HG02970 (cell line): Measurements from ENCODE around the gene ZFP36.

ENCODE experiments used
- ATAC-seq: cut with Tn5 transposase; IDR thresholded peaks from one replicate; pipeline ENCODE4 v1.9.1; 2021; ENCODE audit warnings: mild to moderate bottlenecking, moderate library complexity, moderate number of reproducible peaks; ENCODE audit not compliant: unreplicated experiment, low FRiP score

Gene ZFP36

DNA sequence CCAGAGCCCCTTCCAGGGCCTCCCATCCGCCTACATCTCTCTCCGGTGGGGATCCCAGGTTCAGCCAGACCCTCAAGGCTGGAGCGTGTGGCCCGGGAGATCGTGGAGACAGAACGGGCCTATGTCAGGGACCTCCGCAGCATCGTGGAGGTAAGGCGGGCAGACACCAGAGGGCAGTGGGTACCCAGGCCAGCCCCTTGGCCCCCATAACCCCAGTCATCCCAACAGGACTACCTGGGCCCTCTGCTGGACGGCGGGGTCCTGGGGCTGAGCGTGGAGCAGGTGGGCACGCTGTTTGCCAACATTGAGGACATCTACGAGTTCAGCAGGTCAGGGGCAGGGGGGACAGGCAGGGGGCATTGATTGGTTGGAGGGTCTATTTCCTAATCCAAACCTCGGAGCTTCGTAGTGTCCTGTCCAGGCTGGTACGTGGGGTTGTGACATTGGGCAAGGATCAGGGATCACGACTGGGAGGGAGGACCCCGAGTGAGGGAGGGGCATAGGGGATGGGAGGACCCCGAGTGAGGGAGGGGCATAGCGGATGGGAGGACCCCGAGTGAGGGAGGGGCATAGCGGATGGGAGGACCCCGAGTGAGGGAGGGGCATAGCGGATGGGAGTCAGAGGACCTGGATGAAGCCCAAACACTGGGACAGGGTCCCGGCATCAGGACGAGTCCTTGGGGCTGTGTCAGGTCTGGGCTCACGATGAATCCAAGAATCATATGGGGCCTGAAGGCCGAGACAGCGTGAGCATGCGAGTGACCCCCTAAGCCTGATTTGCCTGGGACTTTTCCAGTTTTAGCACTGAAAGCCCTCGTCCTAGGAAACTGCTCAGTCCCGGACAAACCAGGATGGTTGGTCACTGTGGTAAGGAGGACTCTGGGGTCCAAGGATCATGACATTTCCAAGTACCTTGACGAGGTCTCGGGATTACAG is 8.7 kb downstream of the ZFP36 start:
- ATAC-seq = no peak

DNA sequence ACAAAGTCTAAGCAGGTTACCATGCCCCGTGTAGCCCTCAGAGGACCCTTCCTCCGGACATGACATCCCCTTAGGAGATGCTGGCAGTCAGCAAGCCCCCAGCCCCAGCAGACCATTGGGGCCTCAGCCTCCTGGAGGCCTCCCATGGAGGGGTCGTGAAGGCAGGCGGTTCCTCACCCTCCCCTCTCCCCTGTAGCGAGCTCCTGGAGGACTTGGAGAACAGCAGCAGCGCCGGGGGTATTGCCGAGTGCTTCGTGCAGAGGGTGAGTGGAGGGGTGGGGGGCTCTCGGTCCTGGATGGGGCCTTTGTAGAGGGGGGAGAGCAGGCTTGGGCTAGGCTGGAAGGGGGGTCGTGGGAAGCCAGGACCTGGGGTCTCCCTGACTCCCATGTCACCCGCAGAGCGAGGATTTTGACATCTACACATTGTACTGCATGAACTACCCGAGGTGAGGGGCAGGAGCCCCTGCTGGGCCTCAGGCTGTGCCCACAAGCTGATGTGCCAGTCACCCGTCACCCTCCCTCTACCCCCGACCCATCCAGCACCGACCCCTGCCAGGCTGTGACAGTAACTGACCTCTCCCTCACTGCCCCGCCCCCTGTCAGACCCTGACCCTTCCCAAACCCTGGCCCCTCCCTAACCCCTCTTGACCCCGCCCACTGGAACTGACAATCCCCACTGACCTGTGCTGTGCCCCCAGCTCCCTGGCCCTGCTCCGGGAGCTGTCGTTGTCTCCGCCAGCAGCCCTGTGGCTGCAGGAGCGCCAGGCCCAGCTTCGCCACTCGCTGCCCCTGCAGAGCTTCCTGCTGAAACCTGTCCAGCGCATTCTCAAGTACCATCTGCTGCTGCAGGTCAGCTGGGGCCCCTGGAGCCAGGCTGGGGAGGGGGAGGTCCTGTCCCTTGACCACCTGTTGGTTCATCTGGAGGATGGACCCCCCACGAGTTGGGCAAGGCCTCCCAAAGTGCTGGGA is 9.8 kb downstream of the ZFP36 start:
- no peak for ATAC-seq

DNA sequence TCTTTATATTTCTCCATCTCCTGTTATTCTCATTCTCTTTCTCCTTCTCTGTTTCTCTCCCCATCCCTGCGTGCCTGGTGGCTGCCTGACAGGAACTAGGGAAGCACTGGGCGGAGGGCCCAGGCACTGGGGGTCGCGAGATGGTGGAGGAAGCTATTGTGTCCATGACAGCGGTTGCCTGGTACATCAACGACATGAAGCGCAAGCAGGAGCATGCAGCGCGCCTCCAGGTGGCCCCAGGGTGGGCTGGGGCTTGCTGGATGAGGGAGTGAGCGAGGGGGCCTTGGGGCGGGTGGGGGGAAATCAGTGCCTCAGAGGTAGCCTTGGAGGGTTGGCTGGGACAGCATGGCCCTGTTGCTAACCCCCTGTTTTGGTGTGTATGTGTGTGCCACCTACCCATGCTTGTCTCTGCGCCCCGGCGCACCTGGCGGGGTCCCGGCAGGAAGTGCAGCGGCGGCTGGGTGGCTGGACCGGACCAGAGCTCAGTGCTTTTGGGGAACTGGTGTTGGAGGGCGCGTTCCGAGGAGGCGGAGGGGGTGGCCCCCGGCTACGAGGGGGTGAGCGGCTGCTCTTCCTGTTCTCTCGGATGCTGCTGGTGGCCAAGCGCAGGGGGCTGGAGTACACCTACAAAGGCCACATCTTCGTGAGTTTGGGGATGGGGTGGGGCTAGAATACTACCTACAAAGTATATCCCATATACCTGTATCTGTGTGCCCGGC is 11.0 kb downstream of the ZFP36 start:
- ATAC-seq = no peak

DNA sequence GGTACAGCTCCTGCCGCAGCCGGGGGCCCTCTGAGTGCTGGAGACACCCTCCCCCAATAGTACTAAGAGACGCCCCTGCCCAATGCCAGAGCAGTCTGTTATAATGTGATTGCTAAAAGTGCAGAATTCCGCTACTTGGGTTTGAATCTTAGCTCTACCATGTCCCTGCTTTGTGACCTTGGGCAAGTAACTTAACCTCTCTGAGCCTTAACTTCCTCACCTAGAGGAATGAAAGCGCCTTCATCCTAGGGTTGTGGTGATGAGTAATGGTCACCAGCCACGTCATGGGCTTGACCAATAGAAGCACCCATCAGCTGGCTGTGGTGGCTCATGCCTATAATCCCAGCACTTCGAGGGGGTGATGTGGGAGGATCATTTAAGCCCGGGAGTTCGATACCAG is 12.4 kb downstream of the ZFP36 start:
- no peak for ATAC-seq

DNA sequence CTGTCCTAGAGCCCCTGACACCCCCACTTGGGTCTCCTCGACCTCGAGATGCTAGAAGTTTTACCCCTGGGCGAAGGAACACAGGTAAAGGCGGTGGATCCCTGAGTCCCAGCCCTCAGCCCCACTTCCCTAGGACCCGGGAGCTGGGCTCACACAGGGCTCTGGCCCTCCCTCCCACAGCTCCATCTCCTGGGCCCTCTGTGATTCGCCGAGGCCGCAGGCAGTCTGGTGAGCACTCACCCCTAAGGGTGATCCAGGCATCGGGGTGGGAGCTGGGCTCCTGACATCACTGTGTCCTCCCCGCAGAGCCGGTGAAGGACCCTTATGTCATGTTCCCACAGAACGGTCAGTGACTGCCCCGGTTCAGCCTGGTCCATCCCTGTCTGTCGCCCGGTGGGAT is 14.1 kb downstream of the ZFP36 start:
- ATAC-seq = no peak

DNA sequence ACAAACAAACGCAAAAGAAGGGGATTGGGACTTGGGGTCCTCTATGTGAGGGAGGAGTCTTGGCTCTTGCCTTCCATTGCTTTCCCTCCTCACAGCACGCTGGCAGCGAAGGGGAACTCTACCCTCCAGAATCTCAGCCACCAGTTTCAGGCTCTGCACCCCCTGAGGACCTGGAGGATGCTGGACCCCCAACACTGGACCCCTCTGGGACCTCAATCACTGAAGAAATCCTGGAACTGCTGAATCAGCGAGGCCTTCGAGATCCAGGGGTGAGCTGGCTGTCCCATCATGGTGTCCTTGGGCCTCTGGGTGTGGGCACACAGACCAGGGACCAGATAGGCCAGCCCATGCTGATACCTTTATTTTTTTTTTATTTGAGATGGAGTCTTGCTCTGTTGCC is 15.4 kb downstream of the ZFP36 start:
- ATAC-seq = no peak

DNA sequence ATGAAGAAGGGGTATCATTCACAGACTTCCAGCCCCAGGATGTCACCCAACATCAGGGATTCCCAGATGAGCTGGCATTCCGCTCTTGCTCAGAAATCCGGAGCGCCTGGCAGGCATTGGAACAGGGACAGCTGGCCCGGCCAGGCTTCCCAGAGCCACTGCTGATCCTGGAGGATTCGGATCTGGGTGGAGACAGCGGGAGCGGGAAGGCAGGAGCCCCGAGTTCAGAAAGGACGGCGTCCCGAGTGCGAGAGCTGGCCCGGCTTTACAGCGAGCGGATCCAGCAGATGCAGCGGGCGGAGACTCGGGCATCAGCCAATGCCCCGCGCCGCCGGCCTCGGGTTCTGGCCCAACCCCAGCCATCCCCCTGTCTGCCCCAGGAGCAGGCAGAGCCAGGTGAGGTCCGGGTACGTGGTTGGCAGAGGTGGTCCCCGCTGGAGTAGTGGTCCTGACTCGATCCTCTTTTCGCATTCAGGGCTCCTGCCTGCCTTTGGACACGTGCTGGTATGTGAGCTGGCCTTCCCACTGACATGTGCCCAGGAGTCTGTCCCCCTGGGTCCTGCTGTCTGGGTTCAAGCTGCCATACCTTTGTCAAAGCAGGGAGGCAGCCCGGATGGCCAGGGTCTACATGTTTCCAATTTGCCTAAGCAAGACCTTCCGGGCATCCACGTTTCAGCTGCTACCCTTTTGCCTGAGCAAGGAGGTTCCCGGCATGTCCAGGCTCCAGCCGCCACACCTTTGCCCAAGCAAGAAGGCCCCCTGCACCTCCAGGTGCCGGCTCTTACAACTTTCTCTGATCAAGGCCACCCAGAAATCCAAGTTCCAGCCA is 16.8 kb downstream of the ZFP36 start:
- ATAC-seq = no peak

DNA sequence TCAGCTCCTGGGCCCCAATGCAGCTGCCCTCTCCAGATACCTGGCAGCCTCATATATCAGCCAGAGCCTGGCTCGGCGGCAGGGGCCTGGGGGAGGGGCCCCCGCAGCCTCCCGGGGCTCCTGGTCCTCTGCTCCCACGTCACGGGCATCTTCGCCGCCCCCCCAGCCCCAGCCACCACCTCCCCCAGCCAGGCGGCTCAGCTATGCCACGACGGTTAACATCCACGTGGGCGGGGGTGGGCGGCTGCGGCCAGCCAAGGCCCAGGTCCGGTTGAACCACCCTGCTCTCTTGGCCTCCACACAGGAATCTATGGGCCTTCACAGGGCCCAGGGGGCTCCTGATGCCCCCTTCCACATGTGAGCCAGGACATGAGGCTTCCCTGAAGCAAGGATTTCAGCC is 18.3 kb downstream of the ZFP36 start:
- no peak for ATAC-seq

DNA sequence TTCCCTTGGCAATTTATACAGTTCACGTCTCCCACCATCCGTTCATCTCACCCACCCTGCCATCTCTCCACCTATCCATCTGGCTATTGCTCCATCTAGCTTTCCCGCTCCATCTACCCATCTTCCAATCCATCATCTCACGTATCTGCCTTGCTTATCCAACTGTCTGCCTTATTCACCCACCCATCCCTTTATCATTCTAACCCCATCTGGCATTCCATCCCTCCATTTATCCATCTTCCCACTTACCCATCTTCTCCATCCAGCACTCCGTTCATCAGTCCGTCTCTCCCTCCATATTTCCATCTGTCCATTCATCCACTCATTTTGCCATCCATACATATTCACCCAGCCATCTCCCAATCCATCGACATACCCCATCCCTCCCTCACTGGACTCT is 19.1 kb downstream of the ZFP36 start:
- no peak for ATAC-seq

DNA sequence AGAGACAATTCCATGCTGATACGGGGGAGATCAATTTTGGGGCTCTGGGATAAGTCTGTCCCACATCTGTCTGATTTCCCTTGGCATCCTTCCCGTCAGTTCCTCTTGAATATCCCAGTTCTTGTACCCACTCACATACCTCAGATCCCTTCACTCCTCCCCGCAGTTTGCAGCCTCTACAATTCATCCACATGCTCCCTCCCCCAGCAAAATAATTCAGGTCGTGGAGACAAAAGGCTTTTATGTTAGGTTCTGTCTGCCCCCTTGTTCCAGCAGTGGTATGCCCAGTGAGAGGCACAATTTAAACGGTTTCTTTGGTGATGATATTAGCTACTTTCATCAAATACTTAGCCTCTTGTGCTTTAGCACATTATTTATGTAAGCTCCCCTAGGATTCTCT is 19.5 kb downstream of the ZFP36 start:
- ATAC-seq = no peak

DNA sequence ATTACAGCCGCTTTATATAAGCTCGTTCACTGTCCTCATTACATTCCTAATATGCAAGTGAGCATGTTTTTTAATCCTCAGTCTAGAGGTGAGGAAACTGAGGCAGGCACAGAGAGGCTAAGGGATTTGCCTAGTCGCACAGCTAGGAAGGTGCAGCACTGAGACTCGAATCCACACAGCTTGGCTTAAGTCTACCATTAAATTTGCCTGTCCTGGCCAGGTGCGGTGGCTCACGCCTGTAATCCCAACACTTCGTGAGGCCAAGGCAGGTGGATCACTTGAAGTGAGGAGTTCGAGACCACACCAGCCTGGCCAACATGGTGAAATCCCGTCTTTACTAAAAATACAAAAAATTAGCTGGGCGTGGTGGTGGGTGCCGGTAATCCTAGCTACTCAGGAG is 21.1 kb downstream of the ZFP36 start:
- ATAC-seq = no peak

DNA sequence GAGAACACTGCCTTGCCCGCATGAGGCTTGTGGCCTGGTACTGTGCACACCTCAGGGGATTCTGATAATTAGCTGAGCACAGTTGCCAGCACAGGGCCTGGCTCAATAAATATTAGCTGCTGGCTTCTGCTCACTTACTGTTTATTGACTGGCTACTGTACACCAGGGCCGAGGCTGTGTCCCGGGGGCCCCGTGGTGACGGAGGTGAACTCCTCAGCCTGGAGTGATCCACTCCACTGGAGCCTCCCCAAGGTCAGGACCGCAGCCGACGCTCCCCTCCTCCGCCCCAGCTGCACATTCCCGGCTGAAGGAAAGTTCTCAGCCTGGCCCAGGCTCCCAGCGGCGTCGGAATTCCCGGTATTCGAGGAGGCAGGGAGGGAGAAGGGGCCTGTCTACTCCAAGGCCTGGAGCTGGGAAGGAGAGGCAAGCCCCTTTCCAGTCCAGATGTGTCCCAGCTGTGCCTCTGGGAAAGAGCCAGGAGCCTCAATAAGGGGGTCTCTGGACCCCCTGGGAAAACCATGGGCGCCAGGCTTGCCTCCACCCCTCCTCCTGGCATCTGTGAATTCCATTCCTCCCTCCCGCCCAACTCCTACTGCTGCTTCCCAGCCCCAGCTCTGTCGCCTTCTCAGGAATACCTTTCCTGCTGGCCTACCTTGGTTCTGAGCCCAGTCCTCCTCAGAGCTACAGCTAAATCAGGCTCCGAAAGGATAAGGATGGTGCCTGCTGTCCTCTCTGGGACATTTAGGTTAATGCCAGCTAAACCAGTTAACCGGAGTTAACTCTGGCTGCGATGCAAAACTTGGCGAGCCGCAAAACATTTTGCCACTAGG is 21.9 kb downstream of the ZFP36 start:
- ATAC-seq = no peak

DNA sequence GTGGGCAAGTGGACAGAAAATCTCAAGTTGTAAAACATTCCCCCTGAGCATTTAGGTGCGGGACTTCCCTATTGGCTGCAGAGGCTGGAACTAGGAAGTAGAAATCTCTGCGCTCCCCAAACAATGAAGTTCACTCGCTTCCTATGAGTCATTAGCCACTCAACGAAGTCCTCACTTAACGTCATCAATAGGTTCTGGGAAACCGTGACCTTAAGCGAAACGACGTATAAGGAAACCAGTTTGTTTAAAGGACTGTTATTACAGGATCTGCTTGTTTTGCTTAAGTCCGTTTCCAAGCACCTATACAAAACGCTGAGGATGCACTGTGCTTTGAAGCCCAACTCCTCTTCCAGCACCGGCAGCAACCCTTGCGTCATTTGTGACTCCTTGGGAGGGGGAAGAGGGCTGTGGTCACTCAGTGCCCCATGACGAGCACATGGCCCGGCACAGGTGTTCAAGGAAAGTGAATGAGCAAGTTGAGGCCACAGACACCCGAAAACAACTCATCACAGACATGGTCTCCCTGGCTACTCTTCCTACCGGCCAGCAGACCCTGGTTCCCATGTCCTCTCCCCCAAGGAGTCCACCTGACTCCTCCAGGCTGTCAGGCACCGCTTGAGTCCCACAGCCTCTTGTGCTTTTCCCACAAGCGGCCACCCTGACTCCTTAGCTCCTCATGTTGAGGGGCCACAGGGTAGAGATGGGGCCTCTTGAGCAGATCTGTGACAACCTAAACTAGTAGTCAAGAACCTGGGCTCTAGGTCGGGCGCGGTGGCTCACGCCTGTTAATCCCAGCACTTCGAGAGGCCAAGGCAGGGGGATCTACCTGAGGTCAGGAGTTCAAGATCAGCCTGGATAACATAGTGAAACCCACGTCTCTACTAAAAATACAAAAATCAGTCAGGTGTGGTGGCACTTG is 24.3 kb downstream of the ZFP36 start:
- no peak for ATAC-seq

DNA sequence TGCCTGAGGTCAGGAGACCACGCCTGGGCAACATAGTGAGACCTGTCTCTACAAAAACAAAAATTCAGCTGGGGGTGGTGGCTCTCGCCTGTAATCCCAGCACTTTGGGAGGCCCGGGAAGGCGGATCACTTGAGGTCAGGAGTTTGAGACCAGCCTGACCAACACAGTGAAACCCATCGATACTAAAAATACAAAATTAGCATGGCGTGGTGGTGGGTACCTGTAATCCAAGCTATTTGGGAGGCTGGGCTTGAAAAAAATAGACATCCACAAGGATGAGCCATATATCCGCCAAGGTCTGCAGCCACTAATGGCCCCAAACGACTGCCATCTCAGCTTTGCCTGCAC is 26.0 kb downstream of the ZFP36 start:
- ATAC-seq = no peak

DNA sequence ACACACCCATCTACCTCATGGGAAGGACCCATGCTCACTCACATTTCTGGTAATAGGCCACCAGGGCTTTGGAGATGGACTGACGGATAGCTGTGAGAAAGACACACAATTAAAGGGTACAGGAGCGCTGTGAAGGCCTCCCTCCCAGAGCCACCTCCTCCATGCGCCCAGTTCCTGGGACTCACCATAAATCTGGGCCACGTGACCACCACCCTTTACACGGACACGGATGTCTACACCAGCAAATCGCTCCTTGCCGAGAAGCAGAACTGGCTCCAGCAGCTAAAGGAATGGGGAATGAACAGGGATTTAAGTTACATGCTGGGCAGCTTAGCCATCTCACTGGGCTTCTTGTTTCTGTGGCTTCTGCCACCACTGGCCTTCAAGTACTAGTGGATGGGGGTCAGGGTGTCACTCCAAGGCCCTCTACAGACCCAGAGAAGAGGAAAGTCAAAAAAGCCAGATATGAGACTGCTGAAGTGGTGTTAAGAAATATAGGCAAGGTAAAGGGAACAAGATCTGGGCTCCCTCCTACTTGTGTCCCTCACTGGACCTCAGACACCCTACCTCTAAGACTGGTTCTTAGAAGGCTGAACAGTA is 26.9 kb downstream of the ZFP36 start:
- no peak for ATAC-seq

DNA sequence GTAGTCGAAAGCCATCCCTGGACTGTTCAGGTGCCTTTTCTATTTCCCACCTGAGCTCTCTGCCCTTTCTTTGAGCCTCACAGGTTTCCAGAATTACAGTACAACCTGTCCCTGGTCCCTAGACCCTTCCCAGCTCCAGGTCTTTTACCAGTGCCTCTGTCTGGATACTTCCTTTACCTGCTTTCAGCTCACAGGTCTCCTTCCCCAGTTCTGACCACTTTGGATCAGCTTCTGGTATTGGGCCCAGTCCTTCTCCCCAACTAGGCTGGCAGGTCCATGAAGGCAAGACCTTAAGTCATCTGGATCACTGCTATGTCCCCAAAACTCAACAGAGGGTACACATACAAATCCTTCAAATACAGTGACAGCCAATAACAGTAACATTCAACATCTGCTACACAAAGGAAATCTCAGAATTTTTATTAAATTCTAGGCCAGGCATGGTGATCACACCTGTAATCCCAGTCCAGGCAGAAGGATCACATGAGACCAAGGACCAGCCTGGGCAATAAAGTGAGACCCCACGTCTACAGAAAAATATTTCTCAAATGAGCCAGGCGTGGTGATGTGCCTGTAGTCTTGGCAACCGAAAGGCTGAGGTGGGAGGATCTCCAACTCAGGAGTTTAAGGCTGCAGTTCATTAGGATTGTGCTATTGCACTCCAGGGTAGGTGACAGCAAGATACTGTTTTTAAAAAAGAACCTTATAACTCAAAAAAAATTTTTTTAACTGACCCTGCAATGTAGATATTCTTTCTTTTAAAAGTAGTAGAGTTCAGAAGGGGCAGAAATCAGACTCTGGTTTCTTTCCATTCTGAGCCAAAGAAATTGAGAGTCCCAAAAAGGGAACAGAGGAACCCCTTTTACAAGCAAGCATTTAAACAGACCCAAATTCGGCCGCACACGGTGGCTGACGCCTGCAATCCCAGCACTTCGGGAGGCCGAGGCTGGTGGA is 27.8 kb downstream of the ZFP36 start:
- no peak for ATAC-seq
